HG03280 (cell line): ENCODE results near the gene PPP1R36.
"Not testable (repeated sequence)": the region's sequence is repeated elsewhere in the genome, so short reads cannot be mapped to it uniquely, and the experiment has no call there.

ENCODE experiments used
- ATAC-seq: cut with Tn5 transposase; IDR thresholded peaks from one replicate; pipeline ENCODE4 v1.9.1; 2021; ENCODE audit warnings: mild to moderate bottlenecking, moderate library complexity; ENCODE audit not compliant: unreplicated experiment

PPP1R36 gene

DNA sequence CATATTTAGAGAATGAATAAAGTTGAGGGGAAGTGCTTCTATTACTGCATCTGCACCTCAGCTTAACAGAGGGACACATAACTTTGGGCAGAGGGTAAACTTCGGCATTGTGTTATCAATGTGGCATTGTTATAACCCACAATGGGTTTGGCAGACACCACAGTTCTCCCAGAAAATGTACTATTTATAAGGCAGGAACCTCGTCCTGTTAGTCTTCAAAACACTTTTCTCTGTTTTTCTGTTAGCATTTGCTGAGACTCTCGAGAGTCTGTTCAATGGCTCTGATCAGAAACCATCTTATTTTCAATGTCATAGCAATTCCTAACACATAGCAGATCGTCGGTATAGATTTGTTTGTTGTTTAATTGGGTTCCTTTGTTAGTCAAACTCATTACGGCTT, 13.9 kb downstream of the PPP1R36 start:
- ATAC-seq: no peak

DNA sequence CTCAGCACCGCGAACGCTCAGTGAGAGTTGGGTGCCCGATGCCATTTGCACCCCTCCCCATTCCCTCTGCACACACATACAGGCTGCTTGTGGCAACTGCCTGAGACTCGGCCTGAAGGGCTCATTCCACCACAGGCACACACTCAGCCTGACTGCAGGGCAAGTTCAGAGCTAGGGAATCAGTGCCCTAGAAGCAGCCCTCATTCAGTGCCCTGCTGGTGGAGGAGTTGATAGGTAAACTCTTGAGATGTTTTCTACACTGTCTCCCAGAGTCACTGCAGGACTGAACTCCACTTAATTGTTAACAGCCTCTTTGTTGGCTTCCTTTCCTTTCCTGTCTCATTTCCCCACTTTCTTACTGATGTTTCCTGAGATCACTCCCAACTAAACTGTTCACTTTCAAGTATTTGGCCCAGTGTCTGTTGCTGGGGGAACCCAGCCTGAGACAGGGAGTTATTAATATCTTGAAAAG, 16.9 kb downstream of the PPP1R36 start:
- no peak for ATAC-seq

DNA sequence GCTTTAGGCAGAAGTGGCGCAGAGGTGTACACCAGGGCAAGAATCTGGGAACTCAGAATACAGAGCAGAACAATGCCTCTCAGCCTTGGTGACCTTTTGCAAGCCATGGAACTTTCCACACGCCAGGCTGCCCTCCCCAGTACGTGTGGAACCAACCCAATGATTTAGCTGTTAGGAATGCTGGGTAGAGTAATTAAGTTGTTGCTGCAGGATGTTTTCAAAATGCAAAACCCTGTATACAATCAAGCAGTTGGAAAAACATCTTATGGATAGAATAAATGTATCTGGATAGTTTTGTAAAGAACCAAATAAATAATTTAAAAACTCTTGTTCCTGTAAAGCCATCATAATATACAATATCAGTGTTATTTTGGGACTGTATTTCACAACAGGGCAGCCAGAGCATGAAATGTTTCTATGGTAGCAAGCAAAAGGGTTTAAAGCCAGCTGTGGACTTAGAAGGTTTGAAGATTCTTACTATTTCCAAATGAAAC, 19.4 kb downstream of the PPP1R36 start:
- ATAC-seq: no peak

DNA sequence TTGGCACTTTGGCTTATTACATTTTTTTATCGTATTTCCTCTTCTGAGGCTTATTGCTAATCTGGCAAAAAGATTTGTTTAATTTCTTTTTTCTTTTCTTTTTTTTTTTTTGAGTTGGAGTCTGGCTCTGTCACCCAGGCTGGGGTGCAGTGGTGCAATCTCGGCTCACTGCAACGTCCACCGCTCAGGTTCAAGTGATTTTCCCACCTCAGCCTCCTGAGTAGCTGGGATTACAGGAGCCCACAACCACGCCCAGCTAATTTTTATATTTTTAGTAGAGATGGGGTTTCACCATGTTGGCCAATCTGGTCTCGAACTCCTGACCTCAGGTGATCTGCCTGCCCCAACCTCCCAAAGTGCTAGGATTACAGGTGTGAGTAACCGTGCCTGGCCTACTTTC, 19.9 kb downstream of the PPP1R36 start:
- not testable (repeated sequence) for ATAC-seq

DNA sequence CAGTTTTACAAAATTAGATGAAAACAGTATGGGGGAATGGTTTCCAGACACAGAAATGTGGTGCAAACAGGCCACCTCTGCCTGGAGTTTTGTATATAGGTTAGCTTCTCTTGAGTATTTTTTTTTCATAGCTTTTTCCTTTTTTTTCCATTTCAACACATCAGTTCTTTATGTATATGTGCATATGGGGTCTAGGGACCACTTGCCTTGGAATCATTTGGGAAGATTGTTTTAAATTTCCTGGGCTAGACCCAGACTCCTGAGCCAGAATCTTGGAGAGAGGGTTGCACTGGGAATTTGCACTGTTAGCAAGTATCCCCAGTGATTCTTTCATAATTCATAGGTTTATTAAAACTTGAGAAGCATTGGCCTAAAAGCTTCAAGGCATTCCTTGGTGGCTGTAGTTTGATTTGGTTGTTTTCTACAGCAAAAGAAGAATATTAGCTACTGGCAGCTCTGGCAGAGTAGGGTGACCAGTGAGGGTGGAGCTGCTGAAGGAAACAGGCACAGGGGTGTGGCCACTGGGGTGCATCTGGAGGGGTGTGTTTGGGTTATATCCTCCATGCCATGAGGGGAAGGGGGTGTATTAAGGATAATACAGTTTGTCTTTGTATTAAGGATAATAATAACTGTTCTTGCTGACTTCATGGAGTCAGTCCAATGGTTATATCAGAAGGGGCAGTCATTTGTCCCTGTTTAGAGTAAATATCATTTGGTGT, 22.8 kb downstream of the PPP1R36 start:
- no peak for ATAC-seq

DNA sequence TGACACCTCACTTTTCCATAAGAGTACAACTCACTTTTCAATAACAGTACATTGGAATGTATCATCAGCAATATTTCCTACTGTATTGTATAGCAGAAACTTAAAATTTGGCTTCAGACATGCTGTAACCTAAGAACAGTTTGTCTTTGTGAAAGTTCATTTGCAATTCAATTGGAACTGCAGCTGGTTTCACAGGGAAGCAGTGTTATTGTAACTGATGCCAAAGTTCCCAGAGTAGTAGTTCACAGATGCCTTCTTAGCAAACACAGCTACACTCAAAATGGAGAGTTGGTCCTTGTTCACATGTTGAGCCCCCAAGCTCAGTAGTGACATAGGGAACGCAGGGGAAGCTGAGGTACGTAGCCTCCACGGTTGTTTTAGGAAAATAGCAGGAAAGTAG, 23.3 kb downstream of the PPP1R36 start:
- no peak for ATAC-seq

DNA sequence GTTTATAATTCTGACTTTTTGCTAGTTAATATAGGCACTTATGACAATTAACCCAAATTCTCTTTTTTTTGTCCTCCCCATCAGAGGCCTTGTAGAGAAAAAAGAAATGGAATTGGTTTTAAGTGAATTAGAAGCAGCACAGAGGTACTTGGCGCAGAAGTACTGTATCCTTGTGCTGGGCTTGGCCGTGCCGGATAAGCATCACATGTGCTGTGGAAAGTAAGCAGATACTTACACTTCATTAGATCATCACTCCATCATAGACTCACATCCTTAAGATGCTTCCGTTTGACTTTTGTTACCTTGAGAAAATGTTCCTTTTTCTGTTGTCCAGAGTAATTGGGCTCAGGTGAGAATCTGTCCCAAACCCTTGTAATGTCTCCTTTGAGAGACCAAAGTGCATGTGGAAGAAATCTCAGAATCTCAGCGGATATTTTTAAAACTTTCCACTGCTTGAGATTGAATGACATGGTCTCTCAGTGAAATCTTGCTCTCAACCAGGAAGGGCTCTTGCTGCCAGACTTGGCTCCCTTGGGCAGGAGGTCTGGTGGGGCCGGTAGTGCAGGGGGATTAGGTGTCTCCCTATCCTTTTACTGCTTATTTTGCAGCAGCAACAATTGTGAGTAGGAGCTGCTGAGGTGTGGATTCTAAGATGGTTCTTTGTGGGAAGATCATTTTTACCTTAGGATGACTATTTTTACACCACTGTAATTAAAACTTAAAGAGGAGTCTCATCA, 24.8 kb downstream of the PPP1R36 start:
- no peak for ATAC-seq

DNA sequence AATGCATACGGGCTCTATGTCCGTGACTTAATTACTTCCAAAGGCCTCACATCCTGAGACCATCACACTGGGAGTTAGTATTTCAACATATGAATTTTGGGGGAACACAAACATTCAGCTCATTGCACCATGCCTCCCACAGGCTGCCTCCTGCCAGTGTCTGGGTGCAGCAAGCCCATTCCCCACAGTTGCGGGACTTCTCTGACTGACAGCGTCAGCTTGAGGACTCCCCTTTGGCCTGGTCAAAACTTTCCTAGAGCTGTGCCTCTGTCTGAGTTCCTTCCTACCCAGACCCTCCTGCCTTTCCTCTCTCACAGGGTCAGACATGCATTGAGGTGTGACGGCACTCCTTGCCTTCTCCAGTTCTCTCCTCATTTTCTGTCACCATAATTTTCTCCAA, 27.4 kb downstream of the PPP1R36 start:
- no peak for ATAC-seq

DNA sequence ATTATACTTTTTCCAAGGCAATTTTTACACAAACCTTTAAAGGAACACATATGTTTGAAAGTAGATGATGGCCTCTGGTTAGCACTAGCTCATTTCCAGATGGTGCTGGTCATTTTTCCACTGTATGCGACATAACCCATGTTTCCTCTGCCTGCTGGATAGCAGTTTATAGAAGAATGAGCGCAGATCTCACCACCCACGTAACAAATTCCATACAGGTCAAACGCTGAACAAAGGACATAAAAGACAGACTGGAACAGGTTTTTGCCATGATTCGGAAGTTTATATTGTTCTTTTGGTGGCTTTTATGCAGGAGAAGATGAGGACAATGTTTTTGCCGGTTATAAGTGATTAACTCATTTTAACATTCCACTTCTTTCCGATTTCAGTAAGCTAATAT, 30.7 kb downstream of the PPP1R36 start:
- ATAC-seq: no peak

DNA sequence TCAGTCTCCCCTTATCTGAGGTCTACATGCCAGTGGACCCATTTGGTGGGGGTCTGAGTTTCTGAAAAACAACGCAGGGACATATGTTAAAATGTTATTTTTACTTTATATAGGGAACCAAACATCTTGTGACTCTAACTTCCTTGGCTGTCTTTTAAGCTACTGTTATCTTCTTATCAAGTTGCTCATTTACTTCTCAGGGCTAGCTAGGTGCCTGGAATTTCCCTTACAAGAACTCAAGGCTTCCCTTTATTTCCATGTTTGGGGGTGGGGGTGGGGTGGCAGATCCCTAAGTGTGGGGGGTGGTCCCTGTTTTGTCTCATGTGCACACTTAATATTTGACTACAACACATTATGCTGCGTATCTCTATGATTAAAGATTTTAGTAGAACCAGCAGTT, 31.6 kb downstream of the PPP1R36 start:
- ATAC-seq: no peak

DNA sequence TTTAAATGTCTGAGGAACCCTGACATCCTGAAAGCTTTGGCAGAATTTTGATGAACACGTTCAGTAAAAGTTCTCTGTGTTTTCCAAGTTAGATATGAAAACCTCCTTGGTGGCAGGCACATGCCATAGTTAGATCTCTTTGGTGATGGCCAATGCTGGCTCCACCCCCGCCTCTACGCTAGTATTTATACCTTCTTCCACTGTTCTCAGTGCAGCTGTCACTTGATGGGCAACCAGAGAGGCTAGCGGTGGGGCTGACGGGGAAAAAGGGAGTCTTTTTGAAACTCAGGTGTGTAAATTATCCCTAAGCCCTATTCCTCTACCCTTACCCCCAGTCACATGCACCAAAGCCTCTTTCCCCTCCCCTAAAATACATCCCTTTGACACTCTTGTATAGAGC, 32.1 kb downstream of the PPP1R36 start:
- ATAC-seq: no peak

DNA sequence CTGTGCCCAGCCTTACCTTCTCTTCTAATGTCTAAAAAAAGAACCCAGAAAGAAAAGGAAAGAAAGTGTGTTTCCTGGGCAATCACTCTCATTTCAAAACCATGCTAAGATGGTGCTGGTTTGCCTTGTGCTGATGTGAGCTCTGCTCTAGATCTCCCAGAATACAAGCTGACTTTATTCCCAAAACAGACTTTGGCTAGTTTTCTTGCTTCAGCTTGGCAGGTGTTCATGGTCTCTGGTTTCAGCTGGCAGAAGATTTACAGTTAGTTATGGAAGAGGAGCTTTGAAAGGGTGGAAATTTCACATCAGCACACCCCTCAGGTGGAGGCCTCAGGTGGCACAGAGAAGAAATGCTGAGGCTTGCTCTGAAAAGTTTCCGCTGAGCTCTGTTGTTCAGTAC, 34.4 kb downstream of the PPP1R36 start:
- no peak for ATAC-seq

DNA sequence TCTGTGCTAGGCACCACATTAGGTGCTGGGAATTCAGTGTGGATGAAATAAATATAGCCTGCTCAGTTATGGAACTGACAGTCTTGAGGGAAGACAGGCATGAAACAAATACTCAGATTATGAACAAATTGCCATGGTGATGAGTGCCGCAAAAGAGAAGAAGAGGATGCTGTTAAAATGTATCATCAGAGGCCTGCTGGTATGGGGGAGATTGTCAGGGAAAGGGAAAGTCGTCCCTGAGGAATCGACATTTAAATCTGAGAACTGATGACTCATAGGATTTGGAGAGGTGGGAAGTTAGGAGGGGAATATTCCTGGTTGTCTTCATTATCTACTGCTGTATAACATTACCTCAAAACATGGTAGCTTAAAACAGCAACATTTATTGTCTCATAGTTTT, 42.0 kb downstream of the PPP1R36 start:
- ATAC-seq: no peak

DNA sequence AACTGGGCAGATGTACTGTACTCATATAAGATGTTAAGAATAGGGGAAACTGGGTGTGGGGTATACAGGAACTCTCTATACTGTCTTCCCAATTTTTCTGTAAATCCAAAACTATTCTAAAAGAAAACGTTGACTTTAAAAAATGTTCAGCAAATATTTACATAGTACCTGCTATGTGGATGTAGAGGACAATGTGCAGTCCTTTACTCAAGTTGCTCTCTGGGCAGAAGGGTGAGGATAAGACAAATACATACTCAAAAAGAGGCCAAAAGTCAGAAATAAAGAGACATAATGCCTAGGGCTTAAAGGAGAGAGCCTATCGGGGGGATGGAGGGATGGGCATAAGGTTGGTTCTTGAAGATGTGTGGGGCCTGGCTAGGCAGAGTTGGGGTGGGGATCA, 44.7 kb downstream of the PPP1R36 start:
- no peak for ATAC-seq

DNA sequence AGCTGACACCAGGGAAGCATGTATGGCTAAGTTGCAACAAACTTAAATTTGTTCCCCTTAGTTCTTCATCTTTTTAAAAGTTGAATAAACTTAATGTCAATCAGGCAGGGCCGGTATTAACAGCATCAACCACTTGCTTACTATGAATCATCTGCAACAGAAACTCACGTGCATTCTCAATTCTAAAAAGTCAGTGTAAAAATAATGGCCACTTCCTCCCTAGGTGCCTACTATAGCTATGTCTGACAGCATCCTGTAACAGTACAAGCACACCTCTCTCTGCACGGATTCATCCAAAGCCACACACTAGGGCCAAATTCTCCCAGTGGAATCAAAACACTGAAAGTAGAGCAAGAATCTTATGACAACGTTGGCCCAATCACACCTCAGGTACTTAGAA, 48.6 kb downstream of the PPP1R36 start:
- ATAC-seq: peak; percentile 81

DNA sequence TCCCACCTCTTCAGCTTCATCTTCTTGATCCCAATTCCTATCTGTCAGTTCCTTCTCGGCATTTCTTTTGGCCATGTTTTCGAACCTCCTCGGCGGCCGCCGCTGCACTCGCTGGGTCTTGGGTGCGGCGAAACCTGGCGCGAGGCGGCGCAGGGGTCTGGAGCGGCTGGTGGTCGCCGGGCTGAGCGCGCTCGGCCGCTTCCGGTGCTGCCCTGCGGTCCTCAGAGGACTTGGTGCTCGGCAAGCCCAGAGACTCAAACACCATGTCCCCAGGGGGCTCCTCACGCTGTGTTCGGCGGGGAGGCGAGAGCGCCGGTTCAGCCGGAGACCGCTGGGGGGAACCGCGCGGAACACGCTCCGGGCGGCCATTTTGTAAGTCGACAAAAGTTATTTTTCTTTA, 51.8 kb downstream of the PPP1R36 start:
- ATAC-seq: no peak

DNA sequence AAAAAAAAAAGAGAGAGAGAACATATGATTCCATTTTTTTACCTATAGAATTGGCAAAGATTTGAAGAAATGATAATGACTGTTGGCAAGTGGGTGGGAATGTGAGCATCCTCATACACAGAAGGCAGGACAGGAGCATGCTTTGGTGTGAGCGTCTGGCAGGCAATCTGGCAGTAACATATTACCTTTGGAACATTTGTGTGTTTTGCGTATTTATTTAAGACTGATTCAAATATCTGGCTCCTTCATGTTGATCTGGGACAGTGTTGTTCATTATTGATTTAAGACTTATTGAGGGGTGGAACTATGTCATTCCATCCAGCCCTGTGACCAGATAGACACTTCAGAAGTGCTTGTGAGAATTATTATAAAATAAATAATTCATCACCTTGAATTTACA, 53.1 kb downstream of the PPP1R36 start:
- no peak for ATAC-seq

DNA sequence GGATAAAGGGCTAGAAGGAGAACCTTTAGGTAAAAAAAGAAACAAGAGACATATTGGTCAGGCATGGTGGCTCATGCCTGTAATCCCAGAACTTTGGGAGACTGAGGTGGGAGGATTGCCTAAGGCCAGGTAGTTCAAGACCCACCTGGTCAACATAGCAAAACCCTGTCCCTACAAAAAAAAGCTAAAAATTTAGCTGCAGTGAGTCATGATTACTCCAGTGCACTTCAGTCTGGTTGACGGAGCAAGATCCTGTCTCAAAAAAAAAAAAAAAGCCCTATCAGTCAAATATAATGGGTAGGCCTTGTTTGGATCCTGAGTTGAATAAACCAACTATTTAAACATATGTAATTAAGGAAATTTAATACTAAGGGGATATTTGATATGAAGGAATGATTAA, 54.2 kb downstream of the PPP1R36 start:
- no peak for ATAC-seq

DNA sequence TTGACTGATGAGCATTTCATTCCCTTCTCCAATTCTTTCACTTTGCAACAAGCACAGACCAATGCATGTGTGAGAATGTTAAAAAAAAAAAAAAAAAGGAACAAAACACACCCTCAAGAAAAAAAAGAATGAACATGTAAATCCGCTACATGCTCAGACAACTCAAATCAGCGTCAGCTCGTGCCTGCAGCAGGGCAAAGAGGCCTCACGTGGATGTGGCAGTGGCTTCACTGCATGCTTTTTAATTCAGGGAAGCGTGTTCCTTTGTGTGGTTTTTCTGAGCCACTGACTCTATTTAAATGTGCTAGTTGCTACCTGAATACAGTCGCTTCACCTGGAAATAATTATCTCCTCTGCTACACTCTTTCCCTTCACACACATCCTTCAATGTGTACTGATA, 55.1 kb downstream of the PPP1R36 start:
- no peak for ATAC-seq

DNA sequence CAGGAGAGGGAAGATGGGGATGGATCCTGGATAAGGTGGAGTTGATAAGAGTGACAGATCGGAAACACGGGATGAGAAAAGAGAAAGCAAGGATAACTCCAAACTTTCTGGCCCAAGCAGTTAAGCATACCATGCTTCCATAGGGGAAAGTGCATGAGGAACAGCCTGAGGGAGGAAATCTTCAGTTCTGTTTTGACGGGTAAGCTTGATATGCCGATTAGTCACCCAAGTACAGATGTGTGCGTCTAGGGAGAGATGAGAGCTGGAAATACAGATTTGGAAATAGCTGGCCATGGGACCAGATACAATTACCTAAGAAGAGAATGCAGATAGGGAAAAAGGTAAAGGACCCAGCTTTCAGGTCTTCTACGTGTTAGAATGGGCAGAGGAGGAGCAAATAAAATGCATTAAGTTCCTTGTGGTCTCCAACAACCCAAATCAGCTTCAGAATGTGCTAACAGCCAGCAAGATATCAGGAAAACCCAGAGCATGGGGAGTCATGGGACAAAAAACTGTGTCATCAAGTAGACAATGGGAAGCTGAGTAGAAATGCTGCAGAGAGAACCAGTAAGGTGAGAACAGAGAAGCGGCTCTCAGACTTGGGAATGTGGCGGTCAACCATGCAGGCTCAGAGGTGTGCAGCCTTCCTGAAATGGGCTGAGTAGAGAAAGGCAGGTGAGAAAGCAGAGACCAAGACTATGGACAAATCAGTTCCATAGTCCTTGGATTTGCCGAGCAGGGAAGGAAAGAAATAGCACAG, 56.3 kb downstream of the PPP1R36 start:
- no peak for ATAC-seq

DNA sequence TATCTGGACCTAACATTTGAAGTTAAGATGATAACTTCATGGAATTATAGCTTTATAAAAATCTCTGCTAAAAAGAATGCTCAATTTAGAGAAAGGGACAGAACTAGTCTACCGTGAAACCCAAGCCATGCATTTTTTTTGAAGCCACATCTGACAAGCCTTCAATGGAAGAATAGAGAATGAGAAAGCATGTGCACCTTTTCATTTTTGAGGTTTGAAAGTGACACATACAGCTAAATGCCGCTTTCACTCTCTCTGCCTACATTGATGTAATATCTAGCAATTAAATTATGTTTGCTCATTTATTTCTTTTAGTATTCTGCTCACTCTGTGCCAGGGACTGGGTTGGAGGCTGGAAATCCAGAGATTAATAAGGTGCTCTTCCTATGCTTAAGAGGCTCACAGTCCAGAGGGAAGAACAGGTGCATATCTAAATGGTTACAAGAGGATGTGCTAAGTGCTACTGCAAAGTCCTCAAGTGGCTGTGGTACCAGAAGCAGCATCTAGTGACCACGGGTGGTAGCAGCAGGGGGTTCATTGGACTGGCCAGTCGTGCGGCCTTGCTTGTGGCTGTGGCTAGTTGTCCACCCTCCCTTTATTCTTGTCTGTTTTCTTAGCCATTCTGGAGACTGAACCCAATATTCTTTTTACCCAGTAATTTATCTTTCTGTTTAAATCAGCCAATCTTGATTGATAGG, 60.4 kb downstream of the PPP1R36 start:
- ATAC-seq: no peak
